HCT116 (cell line): Measurements from ENCODE around the gene SLC30A4.

Experiments
- RAD21 ChIP-seq: IDR thresholded peaks from 2 replicates; pipeline ENCODE4 v1.6.1; 2012; ENCODE audit warnings: low read depth, mild to moderate bottlenecking
- TF ChIP-seq, protein P1 (sequence below), 3 experiments: fragments of 200-600 bp in 1 of 3; sonication (generic) in 1 of 3; IDR thresholded peaks in 2 of 3; conservative IDR thresholded peaks in 1 of 3; 2 replicates each; pipeline ENCODE4 v1.5.1; 2012 to 2017; ENCODE audit warnings: low read depth in 2 of 3, low read length in 2 of 3, antibody characterized with exemption in 1 of 3, borderline replicate concordance in 1 of 3, control low read depth in 1 of 3, mild to moderate bottlenecking in 1 of 3, mixed read lengths in 1 of 3, mixed run types in 1 of 3, moderate library complexity in 1 of 3; ENCODE audit not compliant: insufficient read depth in 1 of 3

- TF ChIP-seq, protein P1, sequence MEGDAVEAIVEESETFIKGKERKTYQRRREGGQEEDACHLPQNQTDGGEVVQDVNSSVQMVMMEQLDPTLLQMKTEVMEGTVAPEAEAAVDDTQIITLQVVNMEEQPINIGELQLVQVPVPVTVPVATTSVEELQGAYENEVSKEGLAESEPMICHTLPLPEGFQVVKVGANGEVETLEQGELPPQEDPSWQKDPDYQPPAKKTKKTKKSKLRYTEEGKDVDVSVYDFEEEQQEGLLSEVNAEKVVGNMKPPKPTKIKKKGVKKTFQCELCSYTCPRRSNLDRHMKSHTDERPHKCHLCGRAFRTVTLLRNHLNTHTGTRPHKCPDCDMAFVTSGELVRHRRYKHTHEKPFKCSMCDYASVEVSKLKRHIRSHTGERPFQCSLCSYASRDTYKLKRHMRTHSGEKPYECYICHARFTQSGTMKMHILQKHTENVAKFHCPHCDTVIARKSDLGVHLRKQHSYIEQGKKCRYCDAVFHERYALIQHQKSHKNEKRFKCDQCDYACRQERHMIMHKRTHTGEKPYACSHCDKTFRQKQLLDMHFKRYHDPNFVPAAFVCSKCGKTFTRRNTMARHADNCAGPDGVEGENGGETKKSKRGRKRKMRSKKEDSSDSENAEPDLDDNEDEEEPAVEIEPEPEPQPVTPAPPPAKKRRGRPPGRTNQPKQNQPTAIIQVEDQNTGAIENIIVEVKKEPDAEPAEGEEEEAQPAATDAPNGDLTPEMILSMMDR (IDR thresholded peaks at IDR 0.05 in 2 of 3, conservative IDR thresholded peaks at IDR 0.05 in 1 of 3; ENCODE audit: borderline replicate concordance in 1 of 3, insufficient read depth in 1 of 3, low read depth in 2 of 3, low read length in 2 of 3): no peak
- TF ChIP-seq RAD21: no peak
These were observed 53.5 kb downstream of the SLC30A4 start for GRCh38 chr15:45469027-45469426.
